Neural cell (in vitro differentiated cells): ENCODE data around the gene ALG5.

Experiments
- EP300 ChIP-seq: fragments of 450-650 bp; conservative IDR thresholded peaks from 2 replicates; pipeline ENCODE4 v1.6.1; 2014; ENCODE audit warnings: antibody characterized with exemption, mild to moderate bottlenecking, moderate library complexity; ENCODE audit not compliant: poor library complexity, severe bottlenecking
- POLR2AphosphoS5 ChIP-seq: IDR thresholded peaks from 2 replicates; pipeline ENCODE4 v1.6.1; 2012
- TF ChIP-seq, protein P1 (sequence below): fragments of 450-650 bp; IDR thresholded peaks from 2 replicates; pipeline ENCODE4 v1.5.1; 2014; ENCODE audit warnings: antibody characterized with exemption, mild to moderate bottlenecking, moderate library complexity; ENCODE audit not compliant: poor library complexity, severe bottlenecking

DNA sequence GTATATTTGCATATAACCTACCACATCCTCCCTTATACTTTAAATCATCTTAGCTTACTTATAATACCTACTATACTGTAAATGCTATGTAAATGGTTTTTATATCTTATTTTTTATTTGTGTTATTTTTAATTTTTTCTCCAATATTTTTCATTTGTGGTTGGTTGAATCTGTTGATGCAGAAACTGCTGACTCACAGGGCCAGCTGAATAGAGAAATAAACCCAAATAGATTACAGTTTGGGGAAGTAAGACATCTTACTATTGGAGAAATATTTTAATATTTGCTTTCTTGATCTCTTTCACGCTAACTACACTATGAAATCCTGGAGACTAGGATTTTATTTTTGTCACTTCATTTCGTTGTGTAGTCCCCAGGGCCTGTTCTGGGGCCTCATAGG is 86.2 kb downstream of the ALG5 start:
- TF ChIP-seq, protein P1, sequence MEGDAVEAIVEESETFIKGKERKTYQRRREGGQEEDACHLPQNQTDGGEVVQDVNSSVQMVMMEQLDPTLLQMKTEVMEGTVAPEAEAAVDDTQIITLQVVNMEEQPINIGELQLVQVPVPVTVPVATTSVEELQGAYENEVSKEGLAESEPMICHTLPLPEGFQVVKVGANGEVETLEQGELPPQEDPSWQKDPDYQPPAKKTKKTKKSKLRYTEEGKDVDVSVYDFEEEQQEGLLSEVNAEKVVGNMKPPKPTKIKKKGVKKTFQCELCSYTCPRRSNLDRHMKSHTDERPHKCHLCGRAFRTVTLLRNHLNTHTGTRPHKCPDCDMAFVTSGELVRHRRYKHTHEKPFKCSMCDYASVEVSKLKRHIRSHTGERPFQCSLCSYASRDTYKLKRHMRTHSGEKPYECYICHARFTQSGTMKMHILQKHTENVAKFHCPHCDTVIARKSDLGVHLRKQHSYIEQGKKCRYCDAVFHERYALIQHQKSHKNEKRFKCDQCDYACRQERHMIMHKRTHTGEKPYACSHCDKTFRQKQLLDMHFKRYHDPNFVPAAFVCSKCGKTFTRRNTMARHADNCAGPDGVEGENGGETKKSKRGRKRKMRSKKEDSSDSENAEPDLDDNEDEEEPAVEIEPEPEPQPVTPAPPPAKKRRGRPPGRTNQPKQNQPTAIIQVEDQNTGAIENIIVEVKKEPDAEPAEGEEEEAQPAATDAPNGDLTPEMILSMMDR: no peak
- no peak for TF ChIP-seq EP300
- TF ChIP-seq POLR2AphosphoS5: no peak
